ENCODE data around the gene METTL6.
"Not testable (repeated sequence)": the region's sequence is repeated elsewhere in the genome, so short reads cannot be mapped to it uniquely, and the experiment has no call there.

DNA sequence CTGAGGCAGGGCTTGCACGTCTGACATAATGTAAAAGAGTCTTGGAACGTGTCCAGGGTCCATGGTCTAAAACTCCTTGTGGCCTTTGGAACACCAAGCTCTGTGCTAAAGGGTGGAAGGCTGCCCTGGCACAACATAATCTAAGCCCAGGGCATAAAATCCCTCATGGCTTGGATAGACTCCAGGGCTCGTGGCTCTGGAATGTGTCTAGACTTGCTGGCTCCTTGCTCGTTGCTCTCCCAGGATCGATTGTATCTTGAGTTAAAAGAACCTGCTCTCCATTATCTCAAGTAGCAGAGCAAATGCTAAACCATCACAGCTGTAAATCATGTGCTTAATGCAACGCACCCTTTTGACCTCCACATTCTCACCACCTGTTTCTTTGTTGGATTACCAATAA is 63.3 kb downstream of the METTL6 start:
- not testable (repeated sequence) for TF ChIP-seq CTCF (IDR thresholded peaks at IDR 0.05; ENCODE audit: low read length); EZH2 (IDR thresholded peaks at IDR 0.05; ENCODE audit: borderline replicate concordance, low read length)

All from OCI-LY1 (cell line).